Heart left ventricle (tissue), 16 donors: ENCODE data around the gene MAP4K4. TPM values are rescaled to one million over a fixed set of nuclear protein-coding genes. Genes with fewer than 3 reads are reported as not detected.

Experiments used
- ATAC-seq, 4 donors: fragments of 200-7000 bp; cut with Tn5 transposase; one replicate each; pipeline ENCODE4 v1.9.1; 2020 to 2022; ENCODE audit warnings: moderate library complexity in 4 of 4, mild to moderate bottlenecking in 3 of 4, moderate number of reproducible peaks in 1 of 4
- DNase-seq, 5 donors: peaks; one replicate each; pipeline ENCODE4 v3.0.0-alpha.2; 2020
- H3K27ac ChIP-seq, 12 donors: fragments of 200-600 bp; sonication (generic) in 4 of 12; one replicate each; pipeline versions ENCODE4 v1.5.0 to v1.8.0; 2016 to 2022; ENCODE audit warnings: mild to moderate bottlenecking in 2 of 12
- H3K27me3 ChIP-seq, 9 donors: fragments of 200-600 bp; sonication (generic) in 2 of 9; one replicate each; pipeline versions ENCODE4 v1.5.1 to v1.8.0; 2016 to 2022; ENCODE audit warnings: mild to moderate bottlenecking in 3 of 9
- H3K36me3 ChIP-seq, 9 donors: fragments of 200-600 bp; sonication (generic) in 2 of 9; one replicate each; pipeline versions ENCODE4 v1.5.0 to v1.8.0; 2018 to 2022; ENCODE audit warnings: mild to moderate bottlenecking in 2 of 9
- H3K4me1 ChIP-seq, 12 donors: fragments of 200-600 bp; sonication (generic) in 4 of 12; one replicate each; pipeline versions ENCODE4 v1.5.0 to v1.8.0; 2016 to 2022; ENCODE audit warnings: mild to moderate bottlenecking in 3 of 12
- H3K4me3 ChIP-seq, 12 donors: fragments of 200-600 bp; sonication (generic) in 4 of 12; one replicate each; pipeline versions ENCODE4 v1.5.0 to v1.8.0; 2017 to 2022; ENCODE audit warnings: mild to moderate bottlenecking in 9 of 12, moderate library complexity in 4 of 12
- H3K9me3 ChIP-seq, 12 donors: fragments of 200-600 bp; sonication (generic) in 4 of 12; one replicate each; pipeline versions ENCODE4 v1.5.0 to v1.8.0; 2016 to 2022; ENCODE audit warnings: mild to moderate bottlenecking in 1 of 12
- POLR2A ChIP-seq, 2 donors: fragments of 450-650 bp; IDR thresholded peaks; one replicate each; pipeline ENCODE4 v1.6.1; 2017; ENCODE audit warnings: antibody characterized with exemption in 2 of 2, mild to moderate bottlenecking in 2 of 2, moderate library complexity in 2 of 2
- WGBS, 4 donors: extraction: QIAGEN DNeasy Blood & Tissue Kit in 2 of 4; methylation state at CpG; one replicate each; pipeline versions ENCODE4 v1.1.5 to v1.1.7; 2013 to 2018; 5-methylcytosine and 5-hydroxymethylcytosine counted together
- intact Hi-C, 10 donors: fragments of 100-400 bp; cut with DNase I; formaldehyde crosslinking; loops; one replicate each; pipeline versions ENCODE4 v1.11.1 to v1.14.2; 2022
- polyA plus RNA-seq, 2 donors: library from polyadenylated mRNA; stranded (reverse); fragments of 200-250 nt; gene quantifications; one replicate each; pipeline ENCODE4 v1.2.3, GENCODE V29; 2013
- total RNA-seq, 9 donors: library from RNA; depleted of rRNA in 2 of 9; stranded (reverse); fragments of >200 nt in 2 of 9; fragmentation: NEBNext Ultra II Directional in 3 of 9; extraction: Animal tissue kit (Norgen Biotek cat#: 25700) in 3 of 9; gene quantifications; one replicate each; pipeline versions ENCODE4 v1.1.0 to v1.2.4, GENCODE V29; 2016 to 2023
- TF ChIP-seq, protein P1 (sequence below), 12 donors: fragments of 200-600 bp; sonication (generic) in 4 of 12; IDR thresholded peaks; one replicate each; pipeline versions ENCODE4 v1.5.0 to v1.8.0; 2018 to 2022; ENCODE audit warnings: antibody characterized with exemption in 12 of 12, mild to moderate bottlenecking in 5 of 12
- donor health status: ischemic (EF 13 %, LVEDD 7.1; RV severe dilation, severe dysfunction).
- donor health status: healthy with polysubstance abuse.
- donor health status: DM: no; HTN: yes; CAD: no.
- donor health status: DM: no; HTN: no; CAD: no.
- donor health status: ischemic (EF 25% LVEDD 6.9; RV normal size, moderate dysfunction).
- donor health status: ischemic (EF 25% LVEDD 5.7; RV mildly dilated, moderate dysfunction).
- donor health status: healthy.
- donor health status: DM: yes; HTN: yes; CAD: no.
- donor health status: ischemic (EF 35%, LVEDD 5.7; RV mildly dilated, moderate dysfunction).
- donor health status: nonischemic (EF 11% LVEDD 7.7; RV severe dilation, severe dysfunction).
- donor health status: DM: yes; HTN: yes; CAD: no.
- donor health status: PGD.
- donor health status: ischemic (EF 29% LVEDD 5.4; RV normal size, mild dysfunction).
- donor health status: nonischemic (EF 23%, LVEDD 6.1; RV moderate dilation, normal function).

The MAP4K4 gene
- total and polyA plus RNA-seq, 11 donors, result 52.7 to 192 (median 114) TPM

DNA sequence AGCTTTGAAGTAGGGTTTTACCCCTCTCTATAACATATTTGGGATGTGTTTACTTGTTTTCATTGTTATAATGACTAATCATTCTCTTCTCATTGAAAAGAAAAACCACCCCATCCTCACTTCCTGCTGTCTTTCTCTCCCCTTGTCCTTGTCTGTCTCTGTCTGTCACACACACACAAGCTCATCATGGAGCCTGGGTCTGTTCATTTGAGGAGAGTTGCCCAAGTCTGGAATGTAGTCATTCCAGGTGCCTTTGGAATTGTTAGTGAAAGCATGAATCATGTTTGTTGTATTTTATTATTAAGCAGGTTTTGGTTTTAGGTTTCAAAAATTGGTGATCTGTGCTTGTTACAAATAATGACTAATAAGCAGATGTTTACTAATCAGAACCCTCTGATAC is 160.7 kb downstream of the MAP4K4 start:
- no peaks in the 10 kb centered on the region for H3K9me3 ChIP-seq
- TF ChIP-seq, protein P1, sequence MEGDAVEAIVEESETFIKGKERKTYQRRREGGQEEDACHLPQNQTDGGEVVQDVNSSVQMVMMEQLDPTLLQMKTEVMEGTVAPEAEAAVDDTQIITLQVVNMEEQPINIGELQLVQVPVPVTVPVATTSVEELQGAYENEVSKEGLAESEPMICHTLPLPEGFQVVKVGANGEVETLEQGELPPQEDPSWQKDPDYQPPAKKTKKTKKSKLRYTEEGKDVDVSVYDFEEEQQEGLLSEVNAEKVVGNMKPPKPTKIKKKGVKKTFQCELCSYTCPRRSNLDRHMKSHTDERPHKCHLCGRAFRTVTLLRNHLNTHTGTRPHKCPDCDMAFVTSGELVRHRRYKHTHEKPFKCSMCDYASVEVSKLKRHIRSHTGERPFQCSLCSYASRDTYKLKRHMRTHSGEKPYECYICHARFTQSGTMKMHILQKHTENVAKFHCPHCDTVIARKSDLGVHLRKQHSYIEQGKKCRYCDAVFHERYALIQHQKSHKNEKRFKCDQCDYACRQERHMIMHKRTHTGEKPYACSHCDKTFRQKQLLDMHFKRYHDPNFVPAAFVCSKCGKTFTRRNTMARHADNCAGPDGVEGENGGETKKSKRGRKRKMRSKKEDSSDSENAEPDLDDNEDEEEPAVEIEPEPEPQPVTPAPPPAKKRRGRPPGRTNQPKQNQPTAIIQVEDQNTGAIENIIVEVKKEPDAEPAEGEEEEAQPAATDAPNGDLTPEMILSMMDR (IDR thresholded peaks at IDR 0.05), result no peak
- no peak for TF ChIP-seq POLR2A (IDR thresholded peaks at IDR 0.05)
- ATAC-seq (no peak), DNase-seq (no peak)
- peaks cover 0 to 10% (median 6%) of the 10 kb centered on the region in 12 donors for H3K4me1 ChIP-seq
- peaks cover 0 to 97% (median 92%) of the 10 kb centered on the region in 9 donors for H3K36me3 ChIP-seq
- intact Hi-C loops, result no loop called here
- no peaks in the 10 kb centered on the region for H3K27me3 ChIP-seq
- no peak overlapping the region for H3K4me3 ChIP-seq
- H3K27ac ChIP-seq, result no peak overlapping the region

DNA sequence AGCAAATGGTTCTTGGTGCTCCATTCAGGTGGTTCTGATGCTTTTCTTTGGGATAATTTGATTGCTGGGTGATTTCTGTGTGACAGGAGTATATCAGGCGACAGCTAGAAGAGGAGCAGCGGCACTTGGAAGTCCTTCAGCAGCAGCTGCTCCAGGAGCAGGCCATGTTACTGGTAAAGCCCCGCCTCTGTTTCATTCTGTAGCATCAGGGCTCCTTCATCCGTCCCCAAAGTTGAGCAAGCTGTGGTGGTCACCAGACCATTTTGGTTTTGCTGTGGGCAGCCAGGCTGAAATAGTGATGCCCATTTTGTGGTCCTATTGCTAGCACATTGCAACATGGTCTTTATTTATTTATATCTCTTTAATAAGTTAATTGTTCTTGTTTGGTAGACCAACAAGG is 161.4 kb downstream of the MAP4K4 start:
- Histone ChIP-seq H3K4me1 (peaks cover 0 to 10% (median 7%) of the 10 kb centered on the region in 12 donors), H3K4me3 (no peak overlapping the region), H3K36me3 (peaks cover 0 to 97% (median 92%) of the 10 kb centered on the region in 9 donors), H3K27ac (no peak overlapping the region), H3K27me3 (no peaks in the 10 kb centered on the region), H3K9me3 (no peaks in the 10 kb centered on the region)
- 74 to 85% (median 81%) methylated on average over 4 of the region's 4 CpGs for WGBS, 4 donors
- DNase-seq (no peak), ATAC-seq (no peak)
- TF ChIP-seq, protein P1 (IDR thresholded peaks at IDR 0.05), result no peak
- TF ChIP-seq POLR2A (IDR thresholded peaks at IDR 0.05), result no peak
- intact Hi-C loops, result no loop called here

DNA sequence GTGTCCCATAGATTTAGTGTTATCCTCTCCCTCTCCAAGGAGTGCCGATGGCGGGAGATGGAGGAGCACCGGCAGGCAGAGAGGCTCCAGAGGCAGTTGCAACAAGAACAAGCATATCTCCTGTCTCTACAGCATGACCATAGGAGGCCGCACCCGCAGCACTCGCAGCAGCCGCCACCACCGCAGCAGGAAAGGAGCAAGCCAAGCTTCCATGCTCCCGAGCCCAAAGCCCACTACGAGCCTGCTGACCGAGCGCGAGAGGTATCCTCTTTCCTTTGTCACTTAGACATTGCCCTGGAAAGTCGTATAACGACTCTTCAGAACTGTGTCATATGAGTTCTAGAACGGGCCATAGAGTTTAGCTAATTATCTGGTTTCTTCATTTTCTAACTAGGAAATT is 162.1 kb downstream of the MAP4K4 start:
- intact Hi-C loops, result loop anchor here in 1 of 10 donors (10.0 kb wide), 1 partner anchor 495 kb away; the partner anchor contains the start of gene IL18R1
- H3K4me3 ChIP-seq, result no peak overlapping the region
- peaks cover 0 to 97% (median 92%) of the 10 kb centered on the region in 9 donors for H3K36me3 ChIP-seq
- DNase-seq, result no peak
- no peak for ATAC-seq
- WGBS, 4 donors, result 93 to 96% (median 96%) methylated on average over 16 of the region's 16 CpGs
- TF ChIP-seq, protein P1 (IDR thresholded peaks at IDR 0.05), result no peak
- TF ChIP-seq POLR2A (IDR thresholded peaks at IDR 0.05), result no peak
- H3K9me3 ChIP-seq, result no peaks in the 10 kb centered on the region
- no peak overlapping the region for H3K27ac ChIP-seq
- H3K4me1 ChIP-seq, result peaks cover 0 to 14% (median 7%) of the 10 kb centered on the region in 12 donors
- no peaks in the 10 kb centered on the region for H3K27me3 ChIP-seq

DNA sequence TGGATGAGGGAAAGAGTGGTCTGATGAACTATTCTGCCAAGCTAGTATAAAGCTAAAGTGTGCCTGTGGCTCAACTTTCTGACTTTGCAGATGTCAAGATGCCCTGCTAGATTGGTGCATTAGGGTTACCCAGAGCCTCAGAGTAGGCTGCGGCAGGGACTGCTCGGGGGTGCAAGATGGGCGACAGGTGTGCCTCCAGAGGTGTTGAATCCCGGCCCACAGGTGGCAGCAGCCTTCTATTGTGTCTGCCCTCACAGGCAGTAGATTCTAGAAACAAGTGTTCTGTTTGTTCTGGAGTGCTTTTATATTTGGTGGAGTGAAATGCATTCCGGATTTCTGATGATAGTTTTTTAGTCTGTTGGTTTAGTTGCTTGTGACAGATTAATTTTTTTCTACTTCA is 162.7 kb downstream of the MAP4K4 start:
- H3K4me1 ChIP-seq, result peaks cover 0 to 15% (median 6%) of the 10 kb centered on the region in 12 donors
- WGBS, 4 donors, result 74 to 91% (median 85%) methylated on average over 4 to 5 of the region's 5 CpGs
- no peaks in the 10 kb centered on the region for H3K27me3 ChIP-seq
- intact Hi-C loops, result loop anchor here in 1 of 10 donors (10.0 kb wide), 1 partner anchor 495 kb away; the partner anchor contains the start of gene IL18R1
- ATAC-seq (no peak), DNase-seq (no peak)
- no peak overlapping the region for H3K27ac ChIP-seq
- H3K4me3 ChIP-seq, result no peak overlapping the region
- no peak for TF ChIP-seq POLR2A (IDR thresholded peaks at IDR 0.05)
- TF ChIP-seq, protein P1 (IDR thresholded peaks at IDR 0.05), result no peak
- no peaks in the 10 kb centered on the region for H3K9me3 ChIP-seq
- peaks cover 0 to 98% (median 92%) of the 10 kb centered on the region in 9 donors for H3K36me3 ChIP-seq
